Transverse colon (tissue), 4 donors: ENCODE results near the gene UBFD1.

Source experiments
- CTCF ChIP-seq, 5 experiments: fragments of 200-600 bp in 3 of 5; fragments of 450-650 bp in 2 of 5; sonication (generic) in 3 of 5; IDR thresholded peaks; 1 replicate in 2 of 5; 2 replicates in 3 of 5; pipeline ENCODE4 v1.5.1; 2016 to 2017; ENCODE audit warnings: antibody characterized with exemption in 5 of 5, inconsistent platforms in 3 of 5, mild to moderate bottlenecking in 2 of 5, moderate library complexity in 1 of 5
- EP300 ChIP-seq: sonication (generic); formaldehyde crosslinking; IDR thresholded peaks from one replicate; pipeline ENCODE4 v1.6.1; 2017; ENCODE audit warnings: antibody characterized with exemption, low read depth
- POLR2A ChIP-seq: fragments of 450-650 bp; IDR thresholded peaks from one replicate; pipeline ENCODE4 v1.6.1; 2016; ENCODE audit warnings: antibody characterized with exemption, mild to moderate bottlenecking, moderate library complexity
- POLR2AphosphoS5 ChIP-seq, 3 donors: sonication (generic); formaldehyde crosslinking; IDR thresholded peaks; one replicate each; pipeline ENCODE4 v1.6.1; 2016; ENCODE audit warnings: antibody characterized with exemption in 3 of 3

GRCh38 chr16:23573817-23574216 is 16.3 kb downstream of the UBFD1 start:
- no peak for TF ChIP-seq POLR2A
- TF ChIP-seq POLR2AphosphoS5 (IDR thresholded peaks at IDR 0.05), result no peak
- TF ChIP-seq CTCF (IDR thresholded peaks at IDR 0.05), result no peak
- no peak for TF ChIP-seq EP300
